PFSK-1 (cell line): ENCODE results near the gene EHD1.
A peak's percentile ranks its signal among the peaks of the same experiment; 100 is the strongest.

Source experiments
- FOXP2 ChIP-seq: optimal IDR thresholded peaks from 2 replicates; pipeline ENCODE3; 2011; ENCODE audit warnings: borderline replicate concordance, control low read depth, inconsistent platforms; ENCODE audit not compliant: insufficient read depth; ENCODE audit errors: extremely low read length, extremely low read depth
- POLR2AphosphoS5 ChIP-seq: IDR thresholded peaks from 2 replicates; pipeline ENCODE4 v1.6.1; 2012; ENCODE audit warnings: low read depth, mild to moderate bottlenecking, control low read depth, low read length, moderate library complexity
- SIN3A ChIP-seq: IDR thresholded peaks from 2 replicates; pipeline ENCODE4 v1.6.1; 2012; ENCODE audit warnings: mild to moderate bottlenecking, low read length, moderate library complexity, borderline replicate concordance; ENCODE audit not compliant: insufficient read depth
- TAF1 ChIP-seq: IDR thresholded peaks from 2 replicates; pipeline ENCODE4 v1.6.1; 2012; ENCODE audit warnings: low read length, control low read depth, borderline replicate concordance; ENCODE audit not compliant: insufficient read depth
- TF ChIP-seq, protein P1 (sequence below), 2 experiments: IDR thresholded peaks; 2 replicates each; pipeline versions ENCODE4 v1.6.1 to v1.8.0; 2011 to 2012; ENCODE audit warnings: low read depth in 2 of 2, low read length in 2 of 2, control low read depth in 1 of 2, inconsistent platforms in 1 of 2, mild to moderate bottlenecking in 1 of 2, moderate library complexity in 1 of 2; ENCODE audit not compliant: insufficient read depth in 1 of 2

Gene EHD1

DNA sequence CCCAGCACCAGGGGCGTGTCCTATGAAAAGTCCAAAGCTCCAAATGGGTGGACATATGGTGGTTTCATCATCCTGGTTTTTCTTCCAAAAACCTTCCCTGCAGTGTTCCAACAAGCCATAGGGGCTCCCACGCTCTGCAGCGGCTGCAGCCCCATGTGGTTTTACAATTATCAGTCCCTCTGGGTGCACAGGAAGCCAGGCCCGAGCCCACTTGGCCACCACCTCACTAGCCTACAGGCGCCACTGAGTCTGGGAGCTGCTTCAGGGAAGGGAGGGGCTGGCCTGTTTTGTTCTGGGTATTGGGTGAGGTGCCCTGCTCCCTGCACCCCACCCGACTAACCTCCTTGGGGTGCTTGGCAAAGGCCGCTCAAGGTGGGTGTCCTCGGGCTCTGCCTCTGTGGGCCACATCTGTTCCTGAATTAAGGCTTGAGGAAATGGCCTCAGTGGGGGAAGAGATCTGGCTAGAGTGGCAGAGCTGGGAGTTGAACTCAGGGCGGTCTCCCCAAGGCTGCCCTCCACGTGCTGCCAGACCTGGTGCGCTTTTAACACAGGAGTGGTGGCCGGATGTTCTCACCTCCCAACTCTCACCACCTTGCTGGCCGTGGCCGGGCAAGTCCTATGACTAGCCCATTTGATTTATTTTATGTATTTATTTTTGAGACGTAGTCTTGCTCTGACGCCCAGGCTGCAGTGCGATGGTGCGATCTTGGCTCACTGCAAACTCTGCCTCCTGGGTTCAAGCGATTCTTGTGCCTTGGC is 28.6 kb downstream of the EHD1 start:
- TF ChIP-seq, protein P1, sequence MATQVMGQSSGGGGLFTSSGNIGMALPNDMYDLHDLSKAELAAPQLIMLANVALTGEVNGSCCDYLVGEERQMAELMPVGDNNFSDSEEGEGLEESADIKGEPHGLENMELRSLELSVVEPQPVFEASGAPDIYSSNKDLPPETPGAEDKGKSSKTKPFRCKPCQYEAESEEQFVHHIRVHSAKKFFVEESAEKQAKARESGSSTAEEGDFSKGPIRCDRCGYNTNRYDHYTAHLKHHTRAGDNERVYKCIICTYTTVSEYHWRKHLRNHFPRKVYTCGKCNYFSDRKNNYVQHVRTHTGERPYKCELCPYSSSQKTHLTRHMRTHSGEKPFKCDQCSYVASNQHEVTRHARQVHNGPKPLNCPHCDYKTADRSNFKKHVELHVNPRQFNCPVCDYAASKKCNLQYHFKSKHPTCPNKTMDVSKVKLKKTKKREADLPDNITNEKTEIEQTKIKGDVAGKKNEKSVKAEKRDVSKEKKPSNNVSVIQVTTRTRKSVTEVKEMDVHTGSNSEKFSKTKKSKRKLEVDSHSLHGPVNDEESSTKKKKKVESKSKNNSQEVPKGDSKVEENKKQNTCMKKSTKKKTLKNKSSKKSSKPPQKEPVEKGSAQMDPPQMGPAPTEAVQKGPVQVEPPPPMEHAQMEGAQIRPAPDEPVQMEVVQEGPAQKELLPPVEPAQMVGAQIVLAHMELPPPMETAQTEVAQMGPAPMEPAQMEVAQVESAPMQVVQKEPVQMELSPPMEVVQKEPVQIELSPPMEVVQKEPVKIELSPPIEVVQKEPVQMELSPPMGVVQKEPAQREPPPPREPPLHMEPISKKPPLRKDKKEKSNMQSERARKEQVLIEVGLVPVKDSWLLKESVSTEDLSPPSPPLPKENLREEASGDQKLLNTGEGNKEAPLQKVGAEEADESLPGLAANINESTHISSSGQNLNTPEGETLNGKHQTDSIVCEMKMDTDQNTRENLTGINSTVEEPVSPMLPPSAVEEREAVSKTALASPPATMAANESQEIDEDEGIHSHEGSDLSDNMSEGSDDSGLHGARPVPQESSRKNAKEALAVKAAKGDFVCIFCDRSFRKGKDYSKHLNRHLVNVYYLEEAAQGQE (IDR thresholded peaks at IDR 0.05; ENCODE audit: insufficient read depth in 1 of 2, low read depth in 2 of 2, low read length in 2 of 2) = no peak
- TF ChIP-seq SIN3A (no peak), FOXP2 (no peak), POLR2AphosphoS5 (no peak), TAF1 (no peak)

DNA sequence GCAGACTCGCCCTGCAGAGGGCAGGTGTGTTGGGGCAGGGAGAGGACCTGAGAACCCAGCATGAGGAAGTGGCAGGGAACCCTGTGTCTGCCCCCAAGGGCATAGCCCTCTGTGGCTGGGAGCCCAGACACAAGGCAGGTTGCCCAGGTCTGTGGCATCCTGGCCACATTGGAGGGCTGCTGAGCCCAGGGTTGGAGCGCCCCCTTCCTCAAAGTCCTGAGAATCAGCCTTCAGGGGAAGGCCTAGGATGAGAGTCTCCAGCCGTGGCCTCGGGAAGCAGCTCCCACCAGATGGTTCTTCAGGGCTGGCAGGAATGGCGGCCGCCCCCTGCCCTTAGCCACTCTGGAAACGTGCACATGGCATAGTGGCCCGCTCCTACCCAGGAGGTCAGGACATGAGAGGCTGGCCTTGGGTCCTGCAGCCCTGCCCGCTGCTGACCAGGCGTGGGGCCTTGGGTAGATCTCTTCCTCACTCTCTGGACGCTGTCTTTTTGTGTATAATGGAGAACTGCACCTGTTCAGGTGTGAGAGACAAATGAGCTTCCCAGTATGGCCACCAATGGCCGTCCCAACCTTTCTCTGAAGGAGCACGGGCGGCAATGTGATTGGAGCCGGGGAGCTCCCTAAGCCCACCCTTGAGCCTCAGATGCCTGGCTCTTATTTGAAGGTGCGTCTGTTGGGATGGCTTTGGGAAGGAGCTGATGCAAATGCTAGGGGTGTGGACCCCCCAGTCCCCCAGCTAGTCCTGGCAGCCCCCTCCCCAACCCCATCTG is 29.4 kb downstream of the EHD1 start:
- TF ChIP-seq TAF1 (no peak), SIN3A (no peak), POLR2AphosphoS5 (no peak), FOXP2 (no peak)
- TF ChIP-seq, protein P1 (IDR thresholded peaks at IDR 0.05; ENCODE audit: insufficient read depth in 1 of 2, low read depth in 2 of 2, low read length in 2 of 2) = no peak

DNA sequence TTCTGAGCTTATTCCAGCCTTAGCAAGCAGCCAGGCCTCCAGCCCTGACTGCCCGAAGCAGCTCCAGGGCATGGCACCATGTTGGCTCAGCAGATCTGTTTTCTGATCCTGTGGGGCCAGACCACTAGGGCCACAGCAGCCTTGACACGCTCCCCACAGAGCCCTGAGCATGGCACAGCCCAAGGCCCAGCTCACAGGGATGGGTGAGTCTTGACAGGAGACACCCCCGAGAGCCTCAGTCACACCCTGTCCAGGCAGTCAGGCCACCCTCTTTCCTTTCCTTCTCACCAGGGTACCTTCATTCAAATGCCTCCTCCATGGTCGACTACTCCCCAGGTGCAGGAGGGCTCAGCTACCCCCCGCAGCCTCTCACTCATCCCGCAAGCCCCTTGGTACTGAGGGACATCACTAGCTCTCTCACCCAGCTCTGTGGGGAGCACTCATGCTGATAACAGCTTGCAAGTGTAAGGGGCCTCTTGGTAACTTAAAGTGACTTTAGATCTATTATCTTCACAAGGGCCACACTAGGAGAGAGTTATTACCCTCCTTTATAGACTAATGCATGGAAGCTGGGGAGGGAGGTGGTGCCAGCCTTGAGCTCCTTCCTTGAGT is 30.1 kb downstream of the EHD1 start:
- TF ChIP-seq SIN3A = no peak
- TF ChIP-seq FOXP2 = no peak
- no peak for TF ChIP-seq TAF1
- TF ChIP-seq, protein P1 (IDR thresholded peaks at IDR 0.05; ENCODE audit: insufficient read depth in 1 of 2, low read depth in 2 of 2, low read length in 2 of 2) = no peak
- no peak for TF ChIP-seq POLR2AphosphoS5

DNA sequence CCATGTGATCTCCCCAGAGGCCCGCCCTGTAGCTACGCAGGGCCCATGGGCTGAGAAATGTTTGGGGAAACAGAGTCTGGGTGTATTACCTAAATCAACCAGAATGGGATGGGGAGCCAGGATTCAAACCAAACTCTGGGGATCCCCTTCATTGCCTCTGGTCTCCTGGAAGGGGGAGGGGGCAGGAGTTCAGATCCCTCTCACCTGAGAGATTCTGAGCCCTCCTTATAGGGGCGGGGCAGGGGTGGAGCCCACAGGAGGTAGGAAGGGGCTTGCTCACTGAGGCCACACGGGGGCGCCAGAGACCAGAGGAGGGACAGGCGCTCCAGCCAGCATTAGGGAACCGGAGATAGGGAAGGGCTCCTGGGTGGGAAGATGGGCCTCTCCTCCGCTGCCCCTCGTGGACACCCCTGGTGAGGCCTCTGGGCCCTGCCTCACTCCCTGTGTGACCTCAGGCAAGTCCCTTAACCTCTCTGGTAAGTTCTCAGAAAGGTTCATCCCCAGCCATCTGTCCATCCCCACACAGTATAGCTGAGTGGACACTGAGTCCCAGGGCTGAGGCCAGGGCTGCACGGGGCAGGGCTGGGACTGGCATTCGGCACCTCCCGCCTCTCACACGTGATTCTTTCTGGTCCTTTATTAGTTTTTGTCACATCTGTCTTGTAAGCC is 31.3 kb downstream of the EHD1 start:
- peak; percentile 19 for TF ChIP-seq FOXP2
- TF ChIP-seq TAF1 = no peak

DNA sequence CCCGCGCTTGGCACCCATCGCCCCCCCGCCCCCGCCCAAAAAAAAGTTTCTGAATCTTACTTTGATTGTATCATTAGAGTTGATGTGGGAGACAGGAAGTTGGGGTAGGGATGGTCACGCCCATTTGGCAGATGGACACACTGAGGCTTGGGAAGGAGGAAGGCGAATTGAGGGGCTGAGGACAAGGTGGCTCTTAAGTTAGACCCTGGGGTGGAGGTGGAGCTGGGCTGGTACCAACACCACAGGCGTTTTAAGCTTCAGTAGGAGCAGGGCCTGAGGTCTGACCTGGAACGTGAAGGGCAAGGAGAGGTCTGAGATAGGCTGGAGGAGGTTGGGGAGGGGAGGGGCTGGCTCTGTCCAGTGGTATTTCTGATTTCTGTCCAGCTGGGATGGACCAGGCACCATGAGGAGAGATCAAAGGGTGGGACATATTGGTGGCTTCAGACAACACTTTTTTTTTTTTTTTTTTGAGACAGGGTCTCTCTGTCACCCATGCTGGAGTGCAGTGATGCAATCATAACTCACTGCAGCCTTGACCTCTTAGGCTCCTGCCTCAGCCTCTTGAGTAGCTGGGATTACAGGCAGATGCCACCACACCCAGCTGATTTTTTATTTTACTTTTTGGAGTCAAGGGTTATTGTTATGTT is 33.2 kb downstream of the EHD1 start:
- TF ChIP-seq TAF1 = no peak
- TF ChIP-seq FOXP2 = no peak
